HepG2 (cell line): ENCODE results near the gene YWHAB. TPM values are rescaled to one million over a fixed set of nuclear protein-coding genes. Genes with fewer than 3 reads are reported as not detected.
A peak's percentile ranks its signal among the peaks of the same experiment; 100 is the strongest.

ENCODE experiments used
- AHR ChIP-seq: IDR thresholded peaks from 2 replicates; pipeline ENCODE4 v1.6.1; 2018; ENCODE audit warnings: missing genetic modification reagents, missing compliant biosample characterization
- BORCS8-MEF2B ChIP-seq: sonication (generic); formaldehyde crosslinking; IDR thresholded peaks from 2 replicates; pipeline ENCODE4 v1.8.0; 2022; ENCODE audit warnings: mild to moderate bottlenecking, missing genetic modification reagents
- CCAR2 ChIP-seq: fragments of 200-400 bp; formaldehyde crosslinking; optimal IDR thresholded peaks from 2 replicates; pipeline ENCODE3; 2018; ENCODE audit warnings: low read depth, mild to moderate bottlenecking, low read length, moderate library complexity
- FLYWCH1 ChIP-seq: sonication (generic); formaldehyde crosslinking; IDR thresholded peaks from 2 replicates; pipeline ENCODE4 v1.8.1; 2023; ENCODE audit warnings: mild to moderate bottlenecking, missing genetic modification reagents
- ISX ChIP-seq: sonication (generic); formaldehyde crosslinking; conservative IDR thresholded peaks from 2 replicates; pipeline ENCODE4 v1.5.0; 2020; ENCODE audit warnings: missing genetic modification reagents
- NFATC3 ChIP-seq: sonication (generic); formaldehyde crosslinking; IDR thresholded peaks from 2 replicates; pipeline ENCODE4 v1.5.1; 2020; ENCODE audit warnings: mild to moderate bottlenecking, missing genetic modification reagents
- SMYD3 ChIP-seq: sonication (generic); formaldehyde crosslinking; IDR thresholded peaks from 2 replicates; pipeline ENCODE4 v1.8.1; 2023; ENCODE audit warnings: mild to moderate bottlenecking, missing genetic modification reagents
- SRSF1 ChIP-seq: fragments of 200-400 bp; formaldehyde crosslinking; optimal IDR thresholded peaks from 2 replicates; pipeline ENCODE3; 2017; ENCODE audit warnings: mild to moderate bottlenecking, low read depth, low read length, moderate library complexity
- TEAD3 ChIP-seq: optimal IDR thresholded peaks from 2 replicates; pipeline ENCODE3; 2016; ENCODE audit warnings: borderline replicate concordance
- ZBTB3 ChIP-seq: sonication (generic); formaldehyde crosslinking; IDR thresholded peaks from 2 replicates; pipeline ENCODE4 v1.4.0; 2020; ENCODE audit warnings: low read depth, mild to moderate bottlenecking, moderate library complexity, missing genetic modification reagents, borderline replicate concordance
- ZFX ChIP-seq: sonication (generic); formaldehyde crosslinking; IDR thresholded peaks from 2 replicates; pipeline ENCODE4 v1.4.0; 2020; ENCODE audit warnings: mild to moderate bottlenecking, low read depth, missing genetic modification reagents, moderate library complexity
- ZKSCAN8 ChIP-seq: IDR thresholded peaks from 2 replicates; pipeline ENCODE4 v1.6.1; 2016; ENCODE audit warnings: borderline replicate concordance, missing genetic modification reagents, missing compliant biosample characterization
- ZNF101 ChIP-seq: sonication (generic); formaldehyde crosslinking; IDR thresholded peaks from 2 replicates; pipeline ENCODE4 v1.4.0; 2020; ENCODE audit warnings: mild to moderate bottlenecking, low read depth, missing genetic modification reagents, borderline replicate concordance
- ZNF615 ChIP-seq: sonication (generic); formaldehyde crosslinking; IDR thresholded peaks from 2 replicates; pipeline ENCODE4 v1.5.0; 2020; ENCODE audit warnings: mild to moderate bottlenecking, missing genetic modification reagents, borderline replicate concordance
- polyA plus RNA-seq, 8 experiments: library from polyadenylated mRNA; depleted of rRNA in 3 of 8; stranded (reverse) in 7 of 8; unstranded in 1 of 8; fragments of >200 nt; fragmentation: Illumina TruSeq in 4 of 8; extraction: Trizol in 4 of 8; gene quantifications; 2 replicates each; pipeline versions ENCODE4 v1.2.1 to v1.2.3, GENCODE V29; 2011 to 2016; ENCODE audit warnings: low read depth in 4 of 8, missing spikeins in 1 of 8, mixed read lengths in 1 of 8; ENCODE audit not compliant: insufficient read depth in 1 of 8
- total RNA-seq, 5 experiments: library from RNA; depleted of rRNA; stranded (reverse); fragments of >200 nt; fragmentation: Illumina TruSeq; extraction: Trizol; gene quantifications; 2 replicates each; pipeline ENCODE4 v1.2.3, GENCODE V29; 2016; ENCODE audit warnings: low read depth in 1 of 5
- TF ChIP-seq, protein P1 (sequence below): sonication (generic); formaldehyde crosslinking; IDR thresholded peaks from 2 replicates; pipeline ENCODE4 v1.4.0; 2020; ENCODE audit warnings: missing genetic modification reagents
- TF ChIP-seq, protein P2 (sequence below): sonication (generic); formaldehyde crosslinking; IDR thresholded peaks from 2 replicates; pipeline ENCODE4 v1.5.0; 2020; ENCODE audit warnings: mild to moderate bottlenecking, missing genetic modification reagents
- TF ChIP-seq, protein P3 (sequence below): sonication (generic); formaldehyde crosslinking; IDR thresholded peaks from 2 replicates; pipeline ENCODE4 v1.4.0; 2020; ENCODE audit warnings: mild to moderate bottlenecking, missing genetic modification reagents
- TF ChIP-seq, protein P4 (sequence below): sonication (generic); formaldehyde crosslinking; IDR thresholded peaks from 2 replicates; pipeline ENCODE4 v1.8.0; 2022; ENCODE audit warnings: low read depth, missing genetic modification reagents

Gene YWHAB
- total and polyA plus RNA-seq, 2 of the 13 experiments (the other 11 are each of a cell fraction or from before 2014, with no cell fraction given): 77.2 to 121 TPM

DNA sequence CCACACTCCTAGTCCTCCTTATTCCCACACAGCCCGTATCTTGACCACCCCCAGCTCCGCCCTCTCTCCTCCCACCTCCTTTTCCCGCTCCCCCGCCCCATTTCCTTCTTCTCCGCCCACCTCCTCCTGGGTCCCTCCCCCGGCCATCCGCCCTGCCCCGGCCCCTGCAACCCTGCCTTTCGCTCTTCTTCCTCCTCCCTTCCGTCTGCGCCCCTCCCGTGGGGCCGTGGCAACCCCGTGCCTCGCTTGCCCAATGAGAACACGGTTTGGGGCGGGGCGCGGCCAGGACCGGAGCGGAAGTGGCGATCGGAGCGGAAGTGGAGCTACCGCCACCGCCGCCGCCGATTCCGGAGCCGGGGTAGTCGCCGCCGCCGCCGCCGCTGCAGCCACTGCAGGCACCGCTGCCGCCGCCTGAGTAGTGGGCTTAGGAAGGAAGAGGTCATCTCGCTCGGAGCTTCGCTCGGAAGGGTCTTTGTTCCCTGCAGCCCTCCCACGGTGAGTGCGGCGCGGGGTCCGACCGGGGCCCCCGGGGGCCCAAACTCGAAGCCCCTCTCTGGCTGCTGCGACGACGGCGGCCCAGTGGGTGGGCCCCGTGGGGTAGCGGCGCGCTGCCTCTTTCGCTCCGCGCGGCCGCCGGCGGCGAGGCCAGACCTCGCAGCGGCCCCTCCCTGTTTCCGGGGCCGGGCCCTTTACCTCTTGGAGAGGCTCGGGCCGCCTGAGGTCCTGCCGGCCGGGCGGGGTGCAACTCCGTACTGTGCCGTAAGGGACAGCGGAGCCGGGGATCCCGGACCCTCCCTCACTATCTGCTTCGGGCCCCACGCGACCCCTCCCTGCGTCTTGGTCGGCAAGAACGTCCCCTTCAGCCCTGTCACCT lies at the start of gene YWHAB (continued):
- no peak for TF ChIP-seq ISX
- TF ChIP-seq, protein P1, sequence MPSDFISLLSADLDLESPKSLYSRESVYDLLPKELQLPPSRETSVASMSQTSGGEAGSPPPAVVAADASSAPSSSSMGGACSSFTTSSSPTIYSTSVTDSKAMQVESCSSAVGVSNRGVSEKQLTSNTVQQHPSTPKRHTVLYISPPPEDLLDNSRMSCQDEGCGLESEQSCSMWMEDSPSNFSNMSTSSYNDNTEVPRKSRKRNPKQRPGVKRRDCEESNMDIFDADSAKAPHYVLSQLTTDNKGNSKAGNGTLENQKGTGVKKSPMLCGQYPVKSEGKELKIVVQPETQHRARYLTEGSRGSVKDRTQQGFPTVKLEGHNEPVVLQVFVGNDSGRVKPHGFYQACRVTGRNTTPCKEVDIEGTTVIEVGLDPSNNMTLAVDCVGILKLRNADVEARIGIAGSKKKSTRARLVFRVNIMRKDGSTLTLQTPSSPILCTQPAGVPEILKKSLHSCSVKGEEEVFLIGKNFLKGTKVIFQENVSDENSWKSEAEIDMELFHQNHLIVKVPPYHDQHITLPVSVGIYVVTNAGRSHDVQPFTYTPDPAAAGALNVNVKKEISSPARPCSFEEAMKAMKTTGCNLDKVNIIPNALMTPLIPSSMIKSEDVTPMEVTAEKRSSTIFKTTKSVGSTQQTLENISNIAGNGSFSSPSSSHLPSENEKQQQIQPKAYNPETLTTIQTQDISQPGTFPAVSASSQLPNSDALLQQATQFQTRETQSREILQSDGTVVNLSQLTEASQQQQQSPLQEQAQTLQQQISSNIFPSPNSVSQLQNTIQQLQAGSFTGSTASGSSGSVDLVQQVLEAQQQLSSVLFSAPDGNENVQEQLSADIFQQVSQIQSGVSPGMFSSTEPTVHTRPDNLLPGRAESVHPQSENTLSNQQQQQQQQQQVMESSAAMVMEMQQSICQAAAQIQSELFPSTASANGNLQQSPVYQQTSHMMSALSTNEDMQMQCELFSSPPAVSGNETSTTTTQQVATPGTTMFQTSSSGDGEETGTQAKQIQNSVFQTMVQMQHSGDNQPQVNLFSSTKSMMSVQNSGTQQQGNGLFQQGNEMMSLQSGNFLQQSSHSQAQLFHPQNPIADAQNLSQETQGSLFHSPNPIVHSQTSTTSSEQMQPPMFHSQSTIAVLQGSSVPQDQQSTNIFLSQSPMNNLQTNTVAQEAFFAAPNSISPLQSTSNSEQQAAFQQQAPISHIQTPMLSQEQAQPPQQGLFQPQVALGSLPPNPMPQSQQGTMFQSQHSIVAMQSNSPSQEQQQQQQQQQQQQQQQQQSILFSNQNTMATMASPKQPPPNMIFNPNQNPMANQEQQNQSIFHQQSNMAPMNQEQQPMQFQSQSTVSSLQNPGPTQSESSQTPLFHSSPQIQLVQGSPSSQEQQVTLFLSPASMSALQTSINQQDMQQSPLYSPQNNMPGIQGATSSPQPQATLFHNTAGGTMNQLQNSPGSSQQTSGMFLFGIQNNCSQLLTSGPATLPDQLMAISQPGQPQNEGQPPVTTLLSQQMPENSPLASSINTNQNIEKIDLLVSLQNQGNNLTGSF: peak; percentile 23; the same call in 1 of the 2 replicates
- peak; percentile 31; the same call in 1 of the 2 replicates for TF ChIP-seq ZKSCAN8 (CRISPR knock-in tag)
- TF ChIP-seq ZNF101 (CRISPR knock-in tag): no peak
- peak; percentile 86 for TF ChIP-seq ZFX
- no peak for TF ChIP-seq FLYWCH1 (CRISPR knock-in tag)
- TF ChIP-seq ZNF615 (CRISPR knock-in tag): no peak; the same call in none of the 2 replicates
- TF ChIP-seq, protein P2, sequence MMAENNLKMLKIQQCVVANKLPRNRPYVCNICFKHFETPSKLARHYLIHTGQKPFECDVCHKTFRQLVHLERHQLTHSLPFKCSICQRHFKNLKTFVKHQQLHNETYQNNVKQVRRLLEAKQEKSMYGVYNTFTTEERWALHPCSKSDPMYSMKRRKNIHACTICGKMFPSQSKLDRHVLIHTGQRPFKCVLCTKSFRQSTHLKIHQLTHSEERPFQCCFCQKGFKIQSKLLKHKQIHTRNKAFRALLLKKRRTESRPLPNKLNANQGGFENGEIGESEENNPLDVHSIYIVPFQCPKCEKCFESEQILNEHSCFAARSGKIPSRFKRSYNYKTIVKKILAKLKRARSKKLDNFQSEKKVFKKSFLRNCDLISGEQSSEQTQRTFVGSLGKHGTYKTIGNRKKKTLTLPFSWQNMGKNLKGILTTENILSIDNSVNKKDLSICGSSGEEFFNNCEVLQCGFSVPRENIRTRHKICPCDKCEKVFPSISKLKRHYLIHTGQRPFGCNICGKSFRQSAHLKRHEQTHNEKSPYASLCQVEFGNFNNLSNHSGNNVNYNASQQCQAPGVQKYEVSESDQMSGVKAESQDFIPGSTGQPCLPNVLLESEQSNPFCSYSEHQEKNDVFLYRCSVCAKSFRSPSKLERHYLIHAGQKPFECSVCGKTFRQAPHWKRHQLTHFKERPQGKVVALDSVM (CRISPR knock-in tag): peak; percentile 54; the same call in 1 of the 2 replicates
- TF ChIP-seq, protein P3, sequence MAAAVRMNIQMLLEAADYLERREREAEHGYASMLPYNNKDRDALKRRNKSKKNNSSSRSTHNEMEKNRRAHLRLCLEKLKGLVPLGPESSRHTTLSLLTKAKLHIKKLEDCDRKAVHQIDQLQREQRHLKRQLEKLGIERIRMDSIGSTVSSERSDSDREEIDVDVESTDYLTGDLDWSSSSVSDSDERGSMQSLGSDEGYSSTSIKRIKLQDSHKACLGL: peak; percentile 77
- TF ChIP-seq TEAD3 (CRISPR knock-in tag): peak; percentile 72
- no peak for TF ChIP-seq ZBTB3
- TF ChIP-seq SRSF1: peak; percentile 91
- TF ChIP-seq, protein P4, sequence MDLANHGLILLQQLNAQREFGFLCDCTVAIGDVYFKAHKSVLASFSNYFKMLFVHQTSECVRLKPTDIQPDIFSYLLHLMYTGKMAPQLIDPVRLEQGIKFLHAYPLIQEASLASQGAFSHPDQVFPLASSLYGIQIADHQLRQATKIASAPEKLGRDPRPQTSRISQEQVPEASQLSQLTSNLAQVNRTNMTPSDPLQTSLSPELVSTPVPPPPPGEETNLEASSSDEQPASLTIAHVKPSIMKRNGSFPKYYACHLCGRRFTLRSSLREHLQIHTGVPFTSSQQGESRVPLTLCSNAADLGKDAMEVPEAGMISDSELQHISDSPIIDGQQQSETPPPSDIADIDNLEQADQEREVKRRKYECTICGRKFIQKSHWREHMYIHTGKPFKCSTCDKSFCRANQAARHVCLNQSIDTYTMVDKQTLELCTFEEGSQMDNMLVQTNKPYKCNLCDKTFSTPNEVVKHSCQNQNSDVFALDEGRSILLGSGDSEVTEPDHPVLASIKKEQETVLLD: peak; percentile 96
- TF ChIP-seq BORCS8-MEF2B (CRISPR knock-in tag): 0 out of 2 replicates have a peak, but pooled peaks have one; percentile 18
- no peak for TF ChIP-seq NFATC3 (CRISPR knock-in tag)
- TF ChIP-seq AHR (CRISPR knock-in tag): no peak; the same call in 1 of the 2 replicates
- TF ChIP-seq CCAR2: peak; percentile 54
- TF ChIP-seq SMYD3 (CRISPR knock-in tag): no peak
